T-helper 1 cell (primary cell): Measurements from ENCODE around the gene ILKAP.

ENCODE experiments used
- DNase-seq, 5 donors: peaks; one replicate each; pipeline ENCODE4 v3.0.0-alpha.2; 2012 to 2020

Gene ILKAP

DNA sequence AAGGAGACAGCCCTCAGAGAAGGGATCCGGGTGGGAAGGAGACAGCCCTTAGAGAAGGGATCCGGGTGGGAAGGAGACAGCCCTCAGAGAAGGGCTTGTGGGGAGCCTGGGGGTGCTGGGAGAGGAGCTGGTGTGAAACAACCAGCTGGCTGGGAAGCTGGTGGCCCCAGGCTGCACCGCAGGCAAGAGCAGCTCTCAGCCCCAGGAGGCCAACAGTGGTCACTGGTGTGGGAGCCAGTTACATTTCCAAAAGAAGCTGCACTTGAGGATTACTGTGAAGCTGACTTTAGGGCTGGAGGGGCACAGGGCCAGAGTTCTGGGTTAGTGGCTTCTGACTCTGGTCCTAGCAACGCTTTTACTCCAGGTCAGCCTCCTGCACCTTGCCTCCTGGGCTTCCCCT is 33.1 kb upstream of the ILKAP start:
- no peak for DNase-seq

- no peak for DNase-seq
Observed at GRCh38 chr2:238235856-238236255, 32.4 kb upstream of the ILKAP start.

DNA sequence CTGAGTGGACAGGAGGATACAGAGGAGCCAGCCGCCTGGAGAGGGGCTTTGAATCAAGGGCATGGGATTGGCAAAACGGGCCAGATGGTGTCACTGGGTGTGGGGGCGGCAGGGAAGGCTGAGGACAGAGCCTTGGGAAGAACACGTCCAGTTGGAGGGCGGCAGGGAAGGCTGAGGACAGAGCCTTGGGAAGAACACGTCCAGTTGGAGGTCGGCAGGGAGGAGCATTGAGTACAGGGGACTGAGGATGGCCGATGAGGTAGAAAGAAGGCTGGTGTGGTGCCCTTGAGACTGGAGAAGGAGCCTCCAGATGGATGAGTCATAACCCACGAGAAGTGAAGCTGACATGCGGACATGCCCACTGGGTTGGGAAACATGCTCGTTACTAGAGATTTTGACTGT is 31.8 kb upstream of the ILKAP start:
- no peak for DNase-seq

GRCh38 chr2:238233625-238234024 is 30.1 kb upstream of the ILKAP start:
- DNase-seq = no peak

DNA sequence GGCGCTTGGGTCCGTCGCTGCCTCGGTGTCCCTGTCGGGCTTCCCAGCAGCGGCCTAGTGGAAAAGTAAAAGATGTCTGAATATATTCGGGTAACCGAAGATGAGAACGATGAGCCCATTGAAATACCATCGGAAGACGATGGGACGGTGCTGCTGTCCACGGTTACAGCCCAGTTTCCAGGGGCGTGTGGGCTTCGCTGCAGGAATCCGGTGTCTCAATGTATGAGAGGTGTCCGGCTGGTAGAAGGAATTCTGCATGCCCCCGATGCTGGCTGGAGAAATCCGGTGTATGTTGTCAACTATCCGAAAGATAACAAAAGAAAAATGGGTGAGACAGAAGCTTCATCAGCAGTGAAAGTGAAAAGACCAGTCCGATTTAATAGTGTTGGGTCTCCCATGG is 28.3 kb upstream of the ILKAP start:
- no peak for DNase-seq

DNA sequence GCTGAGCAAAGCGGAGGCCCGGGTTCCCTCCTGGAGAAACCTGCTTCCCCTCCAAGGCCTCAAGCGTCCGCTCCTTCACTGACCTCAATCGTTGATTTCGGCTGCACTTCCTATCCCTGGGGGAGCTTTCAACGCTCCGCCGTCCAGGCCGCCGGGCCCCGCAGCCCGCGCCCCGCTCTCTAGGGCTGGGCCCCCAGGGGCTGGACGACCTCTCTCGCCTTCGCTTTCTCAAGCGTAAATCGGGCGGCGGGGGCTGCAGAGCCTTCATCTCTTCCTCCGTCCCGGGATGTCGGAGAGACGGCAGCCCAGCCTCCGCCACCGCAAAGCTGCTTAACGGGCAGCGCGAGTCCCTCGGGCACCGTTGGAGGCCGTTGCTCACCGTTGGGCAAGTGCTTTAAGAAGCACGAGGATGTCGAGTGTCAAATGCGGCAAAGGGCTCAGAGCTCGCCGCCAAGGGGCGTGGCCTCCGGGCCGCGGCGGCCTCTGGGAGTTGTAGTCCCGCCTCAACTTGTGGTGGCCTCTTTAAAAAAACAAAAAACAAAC is 27.8 kb upstream of the ILKAP start:
- peak; percentile 62 to 78 (median 76) for DNase-seq

DNA sequence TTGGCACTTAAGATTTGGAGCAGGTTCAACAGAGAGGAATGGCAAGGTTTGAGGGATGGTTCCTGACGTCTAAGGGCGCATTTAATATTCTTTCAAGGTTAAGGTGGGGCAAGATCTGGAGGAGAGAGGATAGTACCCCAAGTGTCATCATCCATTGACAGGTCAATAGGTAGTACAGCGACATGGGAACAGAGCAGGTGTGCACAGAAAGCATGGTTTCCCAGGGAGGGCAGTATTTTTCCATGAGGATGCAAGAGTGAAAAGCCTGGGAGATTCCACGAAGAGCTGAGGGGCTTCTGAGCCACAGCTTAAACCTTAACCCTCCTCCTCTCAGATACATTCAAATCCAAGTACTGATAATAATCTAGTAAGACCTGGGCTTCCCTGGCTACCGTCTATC is 27.2 kb upstream of the ILKAP start:
- DNase-seq = no peak

DNA sequence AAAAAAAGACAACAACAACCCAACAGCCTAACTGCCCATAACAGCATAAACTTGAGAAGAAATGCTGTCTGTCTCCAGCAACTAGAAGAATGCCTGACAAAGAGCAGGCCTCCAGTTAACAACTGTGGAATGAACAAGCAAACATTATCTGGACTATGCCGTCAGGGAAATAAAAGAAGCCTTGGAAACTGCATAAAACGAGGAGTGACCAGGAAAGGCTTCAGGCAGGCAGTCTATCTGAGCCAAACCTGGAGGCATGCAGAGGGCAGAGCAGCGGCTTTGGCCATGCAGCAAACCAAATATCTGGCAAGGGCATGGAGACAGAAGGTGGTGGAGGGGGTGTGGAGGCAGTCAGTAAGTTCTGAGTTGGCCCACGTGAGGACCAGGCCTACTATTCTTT is 25.2 kb upstream of the ILKAP start:
- no peak for DNase-seq

DNA sequence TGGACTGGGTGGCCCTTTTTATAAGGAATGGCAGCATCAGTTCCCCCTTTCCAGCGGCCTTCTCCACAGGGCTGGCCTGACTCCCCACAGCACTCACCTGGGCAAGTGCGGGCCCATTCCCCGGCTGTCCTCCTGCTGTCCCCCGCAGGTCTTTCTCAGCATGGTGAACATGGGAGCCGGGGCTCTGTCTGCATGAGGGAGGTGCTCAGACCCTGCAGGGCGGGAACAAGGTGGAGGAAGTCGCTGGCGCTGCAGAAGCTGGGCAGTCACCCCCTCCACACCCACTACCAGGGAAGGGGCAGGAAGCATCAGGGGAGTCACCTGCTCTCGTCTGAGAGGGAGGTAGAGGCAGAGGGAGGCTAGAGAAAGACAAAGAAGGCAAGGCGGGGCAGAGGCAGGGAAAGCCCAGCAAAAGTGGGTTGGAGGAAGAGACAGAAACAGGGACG is 24.1 kb upstream of the ILKAP start:
- DNase-seq = no peak

- no peak for DNase-seq
Observed at GRCh38 chr2:238226698-238227586, 23.4 kb upstream of the ILKAP start.

GRCh38 chr2:238225911-238226697 is 22.6 kb upstream of the ILKAP start:
- no peak for DNase-seq

GRCh38 chr2:238225121-238225520 is 21.6 kb upstream of the ILKAP start:
- DNase-seq = no peak

DNA sequence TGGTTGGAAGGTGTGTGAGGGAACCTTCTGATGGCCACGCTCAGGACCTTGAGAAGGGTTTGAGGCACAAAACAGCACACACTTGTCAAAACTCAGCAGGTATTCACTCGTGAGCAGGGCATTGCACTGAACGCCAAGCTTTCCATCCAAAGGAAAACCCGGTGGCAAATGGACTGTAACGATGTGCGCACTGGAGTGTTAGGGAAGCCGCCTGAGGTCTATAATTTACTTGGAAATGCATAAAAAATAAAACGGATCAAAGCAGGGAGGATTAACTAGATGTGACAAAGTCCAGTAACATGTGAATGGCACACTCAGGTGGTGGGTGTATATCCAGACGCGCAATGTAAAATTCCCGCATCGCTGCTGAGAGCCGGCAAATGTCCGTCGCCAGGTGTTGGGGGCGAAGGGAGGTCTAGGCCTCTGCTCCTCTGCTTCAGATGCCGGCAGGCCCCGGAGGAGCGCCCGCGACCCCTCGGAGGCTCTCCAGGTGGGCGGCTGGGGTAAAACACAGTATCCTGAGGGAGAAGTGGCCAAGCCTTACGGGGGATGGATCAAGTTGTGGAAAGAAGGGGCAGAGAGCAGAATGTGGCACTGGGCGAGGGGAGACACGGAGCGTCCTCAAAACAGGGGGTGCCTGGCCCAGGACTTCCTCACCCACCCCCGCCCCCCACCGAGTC is 21.0 kb upstream of the ILKAP start:
- no peak for DNase-seq

GRCh38 chr2:238220892-238221521 is 17.5 kb upstream of the ILKAP start:
- no peak for DNase-seq

DNA sequence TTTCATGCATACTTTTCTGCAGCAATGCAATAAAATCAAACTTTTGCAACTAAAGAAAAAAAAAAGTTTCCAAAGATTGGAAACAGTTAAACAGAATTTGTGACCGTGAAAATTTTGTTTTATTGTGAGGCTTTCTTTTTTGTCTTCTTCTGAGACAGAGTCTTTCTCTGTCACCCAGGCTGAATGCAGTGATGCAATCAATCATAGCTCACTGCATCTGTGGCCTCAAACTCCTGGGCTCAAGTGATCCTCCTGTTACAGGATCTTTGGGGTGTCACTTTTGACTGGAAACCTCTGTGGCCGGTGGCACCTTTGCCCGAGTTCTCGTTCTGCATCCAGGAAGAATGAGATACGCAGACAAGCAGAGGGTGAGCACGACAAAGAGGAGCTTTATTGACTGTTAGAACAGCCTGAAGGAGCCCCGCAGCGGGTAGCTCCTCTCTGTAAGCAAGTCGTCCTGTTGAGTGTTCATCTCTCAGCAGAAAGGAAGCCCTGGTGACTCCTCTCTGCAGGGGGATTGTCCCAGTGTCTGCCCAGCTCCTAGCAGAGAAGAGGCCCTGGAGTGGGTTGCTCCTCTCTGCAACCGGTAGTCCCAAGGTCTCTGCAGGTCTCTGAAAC is 16.9 kb upstream of the ILKAP start:
- DNase-seq = no peak

DNA sequence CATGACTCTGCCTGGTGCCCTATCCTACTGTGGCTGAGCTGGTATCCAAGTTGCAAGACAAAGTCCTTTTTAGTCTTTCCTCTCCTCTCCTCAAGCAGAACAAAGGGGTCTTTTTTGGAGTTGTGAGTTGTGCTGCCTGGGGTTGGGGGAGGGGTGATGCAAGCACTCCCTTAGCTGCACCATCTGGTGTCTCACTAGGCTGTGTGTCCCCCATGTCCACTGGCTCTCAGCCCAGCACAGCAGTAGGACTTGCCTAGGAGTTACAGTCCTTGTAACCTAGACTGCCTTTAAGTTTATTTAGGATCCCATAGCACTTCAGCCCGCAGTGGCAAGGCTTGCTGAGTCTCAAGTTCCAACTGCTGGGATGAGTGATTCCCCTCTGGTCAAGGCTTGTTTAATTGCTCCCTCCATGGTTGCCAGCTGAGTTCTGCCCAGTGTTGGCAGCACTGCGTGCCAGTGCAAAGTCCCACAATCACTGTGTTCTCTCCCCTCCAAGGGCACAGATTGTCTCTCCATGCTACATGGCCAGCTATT is 13.2 kb upstream of the ILKAP start:
- DNase-seq = no peak

DNA sequence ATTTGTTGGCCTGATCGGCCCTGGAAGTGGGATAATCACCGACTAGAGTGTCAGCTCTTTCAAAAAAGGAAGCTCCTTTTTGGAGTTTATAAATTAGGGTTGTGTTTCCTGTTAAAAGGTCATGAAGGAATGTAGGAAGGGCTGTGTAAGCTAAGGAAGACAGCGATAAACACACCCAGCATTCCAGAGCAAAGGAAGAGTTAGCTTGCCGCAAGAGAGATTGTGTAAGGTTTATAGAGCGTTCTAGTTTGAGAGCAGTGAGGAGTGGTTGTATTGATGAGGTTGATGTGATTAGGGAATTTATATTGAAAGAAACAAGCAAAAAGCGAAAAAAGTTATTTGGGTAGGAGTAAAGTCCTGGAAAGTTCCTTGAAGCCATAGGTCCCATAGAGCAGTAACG is 3.5 kb upstream of the ILKAP start:
- DNase-seq = no peak

- no peak for DNase-seq
Observed at GRCh38 chr2:238203973-238204683, 633 bp upstream of the ILKAP start.

GRCh38 chr2:238202326-238203093 is 985 bp downstream of the ILKAP start:
- no peak for DNase-seq

GRCh38 chr2:238190445-238190844 is 13.1 kb downstream of the ILKAP start:
- DNase-seq = no peak
